Bronchial epithelial cell (primary cell): Measurements from ENCODE around the gene ATRNL1. TPM values are rescaled to one million over a fixed set of nuclear protein-coding genes. Genes with fewer than 3 reads are reported as not detected.

ENCODE experiments used
- DNase-seq: peaks from one replicate; pipeline ENCODE4 v3.0.0-alpha.2; 2010; ENCODE audit warnings: low read depth
- FAIRE-seq: peaks from 2 replicates; lab custom pipeline; 2011; peaks lifted over from hg19 to GRCh38; lab: Jason Lieb, UNC
- H3K27me3 ChIP-seq: 2 replicates; pipeline ENCODE4 v1.5.1; 2011; ENCODE audit warnings: low read length; ENCODE audit not compliant: control insufficient read depth, insufficient read depth
- H3K36me3 ChIP-seq: 2 replicates; pipeline ENCODE4 v1.5.1; 2011; ENCODE audit warnings: low read length; ENCODE audit not compliant: control insufficient read depth, insufficient read depth
- H3K4me3 ChIP-seq: 2 replicates; pipeline ENCODE4 v1.5.1; 2011; ENCODE audit warnings: mild to moderate bottlenecking, low read depth, low read length, control low read depth
- total RNA-seq: library from RNA; depleted of rRNA; stranded (reverse); fragments of >200 nt; gene quantifications from 2 replicates; pipeline ENCODE4 v1.2.1, GENCODE V29; 2014
- TF ChIP-seq, protein P1 (sequence below): IDR thresholded peaks from 2 replicates; pipeline ENCODE4 v1.5.1; 2011; ENCODE audit warnings: mild to moderate bottlenecking, moderate library complexity, low read length, control low read depth, inconsistent platforms; ENCODE audit not compliant: insufficient read depth, severe bottlenecking

ATRNL1 gene
- total RNA-seq, 1 donor from 2014 or later: 0.53 TPM

DNA sequence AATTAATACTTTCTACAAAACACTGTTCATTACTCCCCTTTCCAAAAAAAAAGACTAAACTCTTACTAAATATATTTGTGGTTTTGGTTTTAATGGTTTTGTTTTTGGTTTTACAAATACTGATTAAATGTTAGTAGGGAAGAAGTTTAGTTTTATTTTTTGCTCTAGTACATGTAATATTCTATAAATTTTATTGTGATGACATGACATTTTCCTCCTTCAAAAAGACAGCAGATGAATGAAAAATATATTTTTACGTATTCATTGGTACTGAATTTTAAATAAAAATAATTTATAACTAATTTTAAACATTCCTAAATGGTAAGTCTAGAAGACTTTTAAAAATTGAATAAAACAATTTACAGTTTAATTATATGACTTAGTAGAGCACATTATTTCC lies 667.0 kb downstream of the ATRNL1 start:
- TF ChIP-seq, protein P1, sequence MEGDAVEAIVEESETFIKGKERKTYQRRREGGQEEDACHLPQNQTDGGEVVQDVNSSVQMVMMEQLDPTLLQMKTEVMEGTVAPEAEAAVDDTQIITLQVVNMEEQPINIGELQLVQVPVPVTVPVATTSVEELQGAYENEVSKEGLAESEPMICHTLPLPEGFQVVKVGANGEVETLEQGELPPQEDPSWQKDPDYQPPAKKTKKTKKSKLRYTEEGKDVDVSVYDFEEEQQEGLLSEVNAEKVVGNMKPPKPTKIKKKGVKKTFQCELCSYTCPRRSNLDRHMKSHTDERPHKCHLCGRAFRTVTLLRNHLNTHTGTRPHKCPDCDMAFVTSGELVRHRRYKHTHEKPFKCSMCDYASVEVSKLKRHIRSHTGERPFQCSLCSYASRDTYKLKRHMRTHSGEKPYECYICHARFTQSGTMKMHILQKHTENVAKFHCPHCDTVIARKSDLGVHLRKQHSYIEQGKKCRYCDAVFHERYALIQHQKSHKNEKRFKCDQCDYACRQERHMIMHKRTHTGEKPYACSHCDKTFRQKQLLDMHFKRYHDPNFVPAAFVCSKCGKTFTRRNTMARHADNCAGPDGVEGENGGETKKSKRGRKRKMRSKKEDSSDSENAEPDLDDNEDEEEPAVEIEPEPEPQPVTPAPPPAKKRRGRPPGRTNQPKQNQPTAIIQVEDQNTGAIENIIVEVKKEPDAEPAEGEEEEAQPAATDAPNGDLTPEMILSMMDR: no peak
- Histone ChIP-seq H3K4me3 (no peak overlapping the region), H3K27me3 (no peaks in the 10 kb centered on the region), H3K36me3 (no peaks in the 10 kb centered on the region)
- DNase-seq (no peak), FAIRE-seq (no peak)

DNA sequence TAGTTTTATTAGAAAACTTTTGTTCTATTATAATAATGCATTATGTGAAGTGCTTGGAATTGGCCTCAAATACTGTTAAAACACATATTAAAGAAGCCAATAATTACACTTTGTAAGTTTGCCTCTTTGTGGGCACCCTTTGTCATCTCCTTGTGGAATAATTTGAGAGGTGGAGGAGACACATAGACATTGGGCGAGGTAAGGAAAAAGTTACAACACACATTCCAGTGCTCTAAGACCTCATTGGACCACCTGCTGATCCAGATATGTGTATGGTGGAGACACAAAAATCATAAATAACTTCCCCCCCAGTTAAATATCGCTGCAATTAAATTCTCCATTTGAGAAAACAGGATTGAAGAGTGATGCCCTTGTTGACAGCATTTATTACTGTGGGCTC lies 668.0 kb downstream of the ATRNL1 start:
- H3K36me3 ChIP-seq: no peaks in the 10 kb centered on the region
- DNase-seq (no peak), FAIRE-seq (no peak)
- H3K27me3 ChIP-seq: no peaks in the 10 kb centered on the region
- no peak overlapping the region for H3K4me3 ChIP-seq
- TF ChIP-seq, protein P1: no peak

DNA sequence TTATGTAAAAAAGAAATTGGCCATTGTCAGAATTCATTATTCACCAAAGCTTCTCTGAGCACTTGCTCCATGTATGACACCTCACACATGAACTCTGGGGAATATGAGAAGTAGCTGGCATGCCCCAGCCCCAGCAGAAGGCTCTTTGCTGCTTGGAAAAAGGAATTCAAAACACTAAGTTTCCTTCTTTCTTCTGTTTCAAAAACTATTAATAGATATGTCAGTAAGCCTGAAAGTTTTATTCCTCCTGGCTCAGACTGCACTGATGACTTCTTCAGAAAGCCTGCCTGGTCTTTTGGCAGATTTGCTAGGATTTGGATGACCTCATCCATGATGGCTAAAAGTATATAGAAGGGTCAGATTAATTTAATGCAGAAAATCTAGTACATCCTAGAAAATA lies 668.9 kb downstream of the ATRNL1 start:
- DNase-seq (no peak), FAIRE-seq (no peak)
- Histone ChIP-seq H3K27me3 (no peaks in the 10 kb centered on the region), H3K36me3 (no peaks in the 10 kb centered on the region), H3K4me3 (no peak overlapping the region)
- TF ChIP-seq, protein P1: no peak

DNA sequence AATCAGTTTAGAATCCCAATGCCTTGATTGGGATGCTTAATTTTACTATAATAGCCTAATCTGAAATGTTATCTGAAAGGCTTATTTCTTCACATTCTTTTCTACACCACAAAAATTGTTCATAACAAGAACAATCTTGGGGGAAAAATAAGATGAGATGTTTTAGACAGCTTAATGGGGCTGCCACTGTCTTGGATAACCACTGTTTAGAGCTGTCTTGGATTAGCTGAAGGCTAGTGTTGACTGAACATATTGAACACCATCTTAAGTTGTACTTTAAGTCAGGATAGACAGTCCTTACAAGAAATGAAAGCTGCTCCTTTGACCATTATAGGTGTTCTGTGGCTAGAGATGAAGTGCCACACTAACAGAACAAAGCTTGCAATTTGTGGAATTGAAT lies 678.6 kb downstream of the ATRNL1 start:
- TF ChIP-seq, protein P1: no peak
- Histone ChIP-seq H3K27me3 (no peaks in the 10 kb centered on the region), H3K36me3 (no peaks in the 10 kb centered on the region), H3K4me3 (no peak overlapping the region)
- FAIRE-seq (no peak), DNase-seq (no peak)

DNA sequence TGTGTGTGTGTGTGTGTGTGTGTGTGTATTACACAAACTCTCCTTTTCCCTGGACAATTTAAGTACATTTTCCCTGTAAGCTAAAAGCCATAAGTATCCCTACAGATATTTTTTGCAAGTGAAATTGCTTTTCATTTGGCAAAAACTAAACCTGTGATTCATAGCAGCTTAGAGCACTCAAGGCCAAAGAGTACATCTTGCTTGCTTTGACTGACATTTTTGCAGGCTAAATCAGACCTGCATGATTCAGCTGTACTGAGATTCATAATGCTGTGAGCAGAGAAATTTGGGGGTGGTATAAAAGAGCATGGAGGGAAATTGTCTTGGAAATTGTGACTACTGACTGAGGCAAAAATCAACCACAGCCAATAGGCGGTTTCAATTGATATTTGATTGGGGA lies 679.4 kb downstream of the ATRNL1 start:
- H3K27me3 ChIP-seq: no peaks in the 10 kb centered on the region
- FAIRE-seq: no peak
- no peaks in the 10 kb centered on the region for H3K36me3 ChIP-seq
- DNase-seq: peak; percentile 61
- no peak overlapping the region for H3K4me3 ChIP-seq
- TF ChIP-seq, protein P1: no peak

DNA sequence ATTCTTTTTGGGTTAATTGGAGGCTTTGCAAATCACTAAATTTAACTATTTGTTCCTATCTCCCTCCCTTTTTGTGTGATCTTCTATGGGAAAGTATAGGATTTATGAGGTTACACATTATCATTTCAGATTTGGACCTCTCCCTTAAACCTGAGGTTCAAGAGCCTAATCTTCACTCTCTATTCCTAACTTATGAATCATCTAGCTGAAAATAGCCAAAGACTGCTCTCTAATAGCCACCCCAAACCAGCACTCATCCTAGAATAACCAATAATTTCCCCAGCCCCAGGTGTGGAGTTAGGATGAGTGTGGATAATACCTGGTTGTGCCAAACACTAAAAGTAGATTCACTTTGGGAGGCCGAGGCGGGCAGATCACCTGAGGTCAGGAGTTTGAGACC lies 680.7 kb downstream of the ATRNL1 start:
- Histone ChIP-seq H3K4me3 (no peak overlapping the region), H3K36me3 (no peaks in the 10 kb centered on the region), H3K27me3 (no peaks in the 10 kb centered on the region)
- TF ChIP-seq, protein P1: no peak
- DNase-seq (no peak), FAIRE-seq (no peak)
